HG02943 (cell line): ENCODE data around the gene CACNG5.

Source experiments
- ATAC-seq: cut with Tn5 transposase; IDR thresholded peaks from one replicate; pipeline ENCODE4 v1.9.1; 2021; ENCODE audit warnings: mild to moderate bottlenecking, low read depth, moderate library complexity; ENCODE audit not compliant: unreplicated experiment

CACNG5 gene

DNA sequence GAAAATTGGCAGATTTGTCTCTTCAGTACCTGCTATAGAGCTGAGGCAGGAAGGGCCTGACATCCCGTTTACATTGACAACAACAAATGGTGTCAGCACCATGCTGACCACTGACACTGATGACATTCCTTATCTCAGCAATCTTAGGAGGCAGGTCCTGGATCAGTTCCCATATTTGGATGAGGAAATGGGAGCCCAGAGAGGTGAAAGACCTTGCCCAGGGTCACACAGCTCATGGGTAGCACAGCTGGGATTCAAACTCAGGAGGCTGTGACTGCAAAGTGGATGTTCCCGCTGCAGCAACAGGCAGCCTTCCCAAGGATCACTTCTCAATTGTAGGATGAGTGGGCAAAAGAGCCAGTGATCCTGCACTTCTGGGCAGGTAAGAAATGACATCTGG lies 99.1 kb downstream of the CACNG5 start:
- no peak for ATAC-seq
